ENCODE results near the gene MCU.

GRCh38 chr10:72875250-72876055 is 183.5 kb downstream of the MCU start:
- TF ChIP-seq FOXK2 (IDR thresholded peaks at IDR 0.05): no peak
- TF ChIP-seq HDGF (IDR thresholded peaks at IDR 0.05; ENCODE audit: borderline replicate concordance): no peak
- TF ChIP-seq SP1 (IDR thresholded peaks at IDR 0.05): no peak
- no peak for TF ChIP-seq LEF1 (IDR thresholded peaks at IDR 0.05; ENCODE audit: borderline replicate concordance)
- TF ChIP-seq FOXM1 (IDR thresholded peaks at IDR 0.05; ENCODE audit: borderline replicate concordance): no peak
- no peak for TF ChIP-seq TARDBP (IDR thresholded peaks at IDR 0.05)
- no peak for TF ChIP-seq BHLHE40 (IDR thresholded peaks at IDR 0.05; ENCODE audit: borderline replicate concordance)
- no peak for TF ChIP-seq ELF4 (IDR thresholded peaks at IDR 0.05)
- TF ChIP-seq SUZ12 (IDR thresholded peaks at IDR 0.05): no peak
- no peak for TF ChIP-seq NFRKB (IDR thresholded peaks at IDR 0.05)
- TF ChIP-seq ZNF384 (IDR thresholded peaks at IDR 0.05): no peak
- no peak for TF ChIP-seq FOXA1 (IDR thresholded peaks at IDR 0.05)
- no peak for TF ChIP-seq L3MBTL2 (conservative IDR thresholded peaks at IDR 0.05)
- no peak for TF ChIP-seq ARNT (IDR thresholded peaks at IDR 0.05)

All from HEK293T (cell line).